ENCODE data around the gene ZNRF4.
"Not testable (repeated sequence)": the region's sequence is repeated elsewhere in the genome, so short reads cannot be mapped to it uniquely, and the experiment has no call there.

ZNRF4 gene, protein sequence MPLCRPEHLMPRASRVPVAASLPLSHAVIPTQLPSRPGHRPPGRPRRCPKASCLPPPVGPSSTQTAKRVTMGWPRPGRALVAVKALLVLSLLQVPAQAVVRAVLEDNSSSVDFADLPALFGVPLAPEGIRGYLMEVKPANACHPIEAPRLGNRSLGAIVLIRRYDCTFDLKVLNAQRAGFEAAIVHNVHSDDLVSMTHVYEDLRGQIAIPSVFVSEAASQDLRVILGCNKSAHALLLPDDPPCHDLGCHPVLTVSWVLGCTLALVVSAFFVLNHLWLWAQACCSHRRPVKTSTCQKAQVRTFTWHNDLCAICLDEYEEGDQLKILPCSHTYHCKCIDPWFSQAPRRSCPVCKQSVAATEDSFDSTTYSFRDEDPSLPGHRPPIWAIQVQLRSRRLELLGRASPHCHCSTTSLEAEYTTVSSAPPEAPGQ

DNA sequence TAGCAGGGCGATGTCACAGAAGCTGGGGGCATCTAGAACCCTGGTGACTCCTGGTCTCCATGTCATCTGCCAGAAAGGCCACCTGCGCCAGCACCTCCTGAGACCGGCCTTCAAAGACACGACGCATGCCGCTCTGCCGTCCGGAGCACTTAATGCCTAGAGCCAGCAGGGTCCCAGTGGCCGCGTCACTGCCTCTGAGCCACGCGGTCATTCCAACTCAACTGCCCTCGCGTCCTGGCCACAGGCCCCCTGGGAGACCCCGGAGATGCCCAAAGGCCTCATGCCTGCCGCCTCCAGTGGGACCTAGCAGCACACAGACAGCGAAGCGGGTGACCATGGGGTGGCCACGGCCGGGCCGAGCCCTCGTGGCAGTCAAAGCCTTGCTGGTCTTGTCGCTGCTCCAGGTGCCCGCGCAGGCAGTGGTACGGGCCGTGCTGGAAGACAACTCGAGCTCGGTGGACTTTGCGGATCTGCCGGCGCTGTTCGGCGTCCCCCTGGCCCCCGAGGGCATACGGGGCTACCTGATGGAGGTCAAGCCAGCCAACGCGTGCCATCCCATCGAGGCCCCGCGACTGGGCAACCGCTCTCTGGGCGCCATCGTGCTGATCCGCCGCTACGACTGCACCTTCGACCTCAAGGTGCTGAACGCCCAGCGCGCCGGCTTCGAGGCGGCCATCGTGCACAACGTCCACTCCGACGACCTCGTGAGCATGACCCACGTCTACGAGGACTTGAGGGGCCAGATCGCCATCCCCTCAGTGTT, at the start of gene ZNRF4:
Gene ZNRF4 (plus strand): TSS at position 51 of the 763 bp plus-strand sequence. CDS start 75 bp downstream, at position 126.
- H3K4me3 Mint-ChIP-seq = no peak within 1 kb of the TSS
- no peaks in the 10 kb centered on the region for H3K4me1 Mint-ChIP-seq (ENCODE audit: low read depth)
- H3K36me3 Mint-ChIP-seq (ENCODE audit: low read depth) = no peaks in the 10 kb centered on the region
- H3K9me3 Mint-ChIP-seq = peaks cover 9% of the 10 kb centered on the region
- H3K27ac Mint-ChIP-seq = no peak within 1 kb of the TSS
- H3K27me3 Mint-ChIP-seq (ENCODE audit: low read depth) = no peaks in the 10 kb centered on the region

DNA sequence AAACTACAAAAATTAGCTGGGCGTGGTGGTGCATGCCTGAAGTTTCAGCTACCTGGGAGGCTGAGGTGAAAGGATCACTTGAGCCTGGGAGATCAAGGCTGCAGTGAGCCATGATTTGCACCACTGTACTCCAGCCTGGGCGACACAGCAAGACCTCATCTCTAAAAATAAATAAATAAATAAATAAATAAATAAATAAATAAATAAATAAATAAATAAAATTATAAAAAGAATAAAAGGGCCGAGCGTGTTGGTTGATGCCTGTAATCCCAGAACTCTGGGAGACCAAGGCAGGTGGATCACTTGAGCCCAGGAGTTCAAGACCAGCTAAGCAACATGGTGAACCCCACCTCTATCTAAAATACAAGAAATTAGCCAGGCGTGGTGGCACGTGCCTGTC, 49.0 kb upstream of the ZNRF4 start:
- not testable (repeated sequence) for H3K27ac Mint-ChIP-seq; H3K27me3 Mint-ChIP-seq (ENCODE audit: low read depth); H3K36me3 Mint-ChIP-seq (ENCODE audit: low read depth); H3K4me3 Mint-ChIP-seq; H3K4me1 Mint-ChIP-seq (ENCODE audit: low read depth)
- H3K9me3 Mint-ChIP-seq = peaks cover 14% of the 10 kb centered on the region

DNA sequence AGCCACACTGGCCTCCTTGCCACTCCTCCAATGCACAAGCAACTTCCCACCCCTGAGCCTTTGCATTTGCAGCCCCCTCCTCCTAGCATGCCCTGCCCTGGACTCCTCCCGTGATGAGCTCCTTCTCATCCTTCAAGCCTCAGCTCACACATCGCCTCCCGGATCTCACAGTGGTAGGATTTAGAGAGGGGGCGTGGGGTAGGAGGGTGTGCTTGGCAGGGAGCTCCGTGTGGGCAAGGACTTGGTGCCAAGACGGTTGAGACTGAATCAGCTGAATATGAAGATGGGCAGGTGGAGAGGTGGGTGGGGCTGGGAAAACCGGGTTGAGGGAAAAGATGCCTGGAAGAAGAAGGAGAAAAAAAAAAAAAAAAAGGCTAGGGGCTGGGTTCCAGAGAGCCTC, 48.4 kb upstream of the ZNRF4 start:
- no peaks in the 10 kb centered on the region for H3K27me3 Mint-ChIP-seq (ENCODE audit: low read depth)
- H3K9me3 Mint-ChIP-seq = peaks cover 14% of the 10 kb centered on the region
- no peaks in the 10 kb centered on the region for H3K36me3 Mint-ChIP-seq (ENCODE audit: low read depth)
- no peak overlapping the region for H3K4me3 Mint-ChIP-seq
- no peak overlapping the region for H3K27ac Mint-ChIP-seq
- H3K4me1 Mint-ChIP-seq (ENCODE audit: low read depth) = no peaks in the 10 kb centered on the region

DNA sequence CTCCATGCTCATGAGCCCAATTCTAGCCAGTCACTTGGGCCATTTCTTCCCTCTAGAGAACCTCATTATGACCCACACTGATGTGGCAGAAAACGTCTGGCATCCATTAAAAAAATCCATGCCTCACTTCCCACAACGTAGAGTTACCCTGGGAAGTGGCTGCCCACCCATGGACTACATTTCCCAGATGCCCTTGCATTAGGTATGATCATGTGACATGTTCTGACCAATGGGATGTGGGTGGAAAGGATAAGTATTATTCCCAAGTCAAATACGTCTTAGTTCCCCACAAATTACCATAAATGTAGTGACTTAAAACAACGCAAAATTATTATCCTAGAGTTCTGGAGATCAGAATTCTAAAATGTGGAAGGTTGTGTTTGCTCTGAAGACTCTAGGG, 47.9 kb upstream of the ZNRF4 start:
- H3K27me3 Mint-ChIP-seq (ENCODE audit: low read depth) = no peaks in the 10 kb centered on the region
- no peak overlapping the region for H3K4me3 Mint-ChIP-seq
- no peaks in the 10 kb centered on the region for H3K4me1 Mint-ChIP-seq (ENCODE audit: low read depth)

DNA sequence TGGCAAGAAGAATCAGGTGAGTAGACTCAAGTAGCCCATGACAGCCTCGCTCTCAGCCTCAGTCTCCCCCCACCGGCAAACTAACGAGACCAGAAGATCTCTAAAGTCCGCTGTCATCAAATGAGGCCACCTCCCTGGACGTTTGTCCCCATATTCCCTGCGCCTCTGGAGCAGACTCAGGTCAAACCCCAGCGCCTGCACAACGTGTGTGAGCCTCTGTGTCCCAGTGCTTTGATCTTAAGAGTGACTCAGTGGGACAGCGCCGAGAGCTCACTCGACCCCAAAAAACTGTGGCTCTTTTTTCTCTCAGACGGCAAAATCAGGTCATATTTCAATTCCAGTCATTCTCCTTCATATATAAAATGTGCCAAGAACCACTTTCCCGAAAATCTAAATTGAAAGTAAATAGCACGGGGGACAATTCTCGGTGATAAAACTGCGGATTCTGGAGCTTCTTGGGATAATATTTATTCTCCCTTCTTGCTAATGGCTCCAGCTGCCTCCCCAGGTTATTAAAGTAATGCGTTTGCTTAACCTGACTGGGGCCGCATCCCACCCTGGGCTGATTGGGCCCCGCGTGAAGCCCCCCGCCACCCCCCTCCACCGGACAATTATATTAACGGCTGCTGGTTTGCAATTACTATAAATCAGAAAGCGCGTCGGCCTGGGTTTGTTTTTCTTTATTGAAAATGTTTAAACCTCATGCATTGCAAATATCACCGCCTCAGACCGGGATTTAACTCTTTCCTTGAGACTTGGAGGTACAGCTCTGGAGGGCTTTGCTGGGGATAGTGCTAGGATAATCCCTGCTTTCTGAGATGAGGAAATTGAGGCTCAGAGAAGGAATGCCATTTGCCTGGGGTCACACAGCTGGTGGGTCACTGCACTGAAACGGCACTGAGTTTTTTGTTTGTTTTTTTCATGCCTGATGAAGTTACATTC, 37.5 kb upstream of the ZNRF4 start:
- peaks cover 5% of the 10 kb centered on the region for H3K27me3 Mint-ChIP-seq (ENCODE audit: low read depth)
- no peaks in the 10 kb centered on the region for H3K9me3 Mint-ChIP-seq
- H3K27ac Mint-ChIP-seq = no peak overlapping the region
- no peak overlapping the region for H3K4me3 Mint-ChIP-seq
- no peaks in the 10 kb centered on the region for H3K4me1 Mint-ChIP-seq (ENCODE audit: low read depth)
- H3K36me3 Mint-ChIP-seq (ENCODE audit: low read depth) = no peaks in the 10 kb centered on the region

More for the DNA sequence above, 47.9 kb upstream of the ZNRF4 start:
- Mint-ChIP-seq H3K9me3 (peaks cover 14% of the 10 kb centered on the region), H3K27ac (no peak overlapping the region), H3K36me3 (ENCODE audit: low read depth) (no peaks in the 10 kb centered on the region)

DNA sequence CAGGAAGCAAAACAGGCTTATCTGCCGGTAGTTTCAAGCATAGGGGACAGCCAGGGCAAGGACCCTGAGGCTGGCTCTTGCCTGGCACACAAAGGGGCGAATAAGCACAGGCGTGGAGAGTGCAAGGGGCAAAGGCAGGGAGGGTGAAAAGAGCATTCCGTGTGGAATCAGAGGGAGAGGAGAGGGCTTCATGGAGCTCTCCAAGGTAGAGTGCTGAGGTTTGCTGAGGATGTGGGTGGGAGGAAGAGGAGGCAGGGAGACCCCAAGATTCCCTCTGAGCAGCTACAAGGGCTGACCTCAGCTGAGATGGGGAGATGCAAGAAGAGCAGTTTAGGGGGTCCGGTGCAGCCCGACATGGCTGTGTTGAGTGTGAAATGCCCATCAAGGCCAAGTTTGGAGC, 36.5 kb upstream of the ZNRF4 start:
- Mint-ChIP-seq H3K27ac (no peak overlapping the region), H3K4me3 (no peak overlapping the region), H3K27me3 (ENCODE audit: low read depth) (peaks cover 5% of the 10 kb centered on the region), H3K36me3 (ENCODE audit: low read depth) (no peaks in the 10 kb centered on the region), H3K4me1 (ENCODE audit: low read depth) (no peaks in the 10 kb centered on the region), H3K9me3 (peaks cover 5% of the 10 kb centered on the region)

DNA sequence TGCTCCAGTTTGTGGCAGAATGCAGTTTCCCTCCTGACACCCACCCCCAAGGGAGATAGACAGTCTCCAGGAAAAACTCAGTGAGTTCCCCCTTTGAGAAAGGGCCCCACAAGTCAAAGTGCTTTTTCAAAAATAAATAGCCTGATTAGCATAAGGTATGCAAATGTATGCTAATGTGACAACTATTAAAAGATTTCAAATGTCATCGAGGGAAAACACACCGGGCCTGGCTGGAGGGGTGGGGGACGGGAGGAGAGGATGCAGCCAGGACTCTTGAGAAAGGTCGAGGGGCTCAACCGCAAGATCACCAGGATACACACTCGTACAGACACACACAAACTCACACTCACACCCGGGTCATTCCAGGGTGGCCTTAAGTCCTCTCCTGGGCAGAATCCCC, 34.3 kb upstream of the ZNRF4 start:
- peaks cover 8% of the 10 kb centered on the region for H3K9me3 Mint-ChIP-seq
- H3K27me3 Mint-ChIP-seq (ENCODE audit: low read depth) = peaks cover 5% of the 10 kb centered on the region
- no peak overlapping the region for H3K4me3 Mint-ChIP-seq
- no peak overlapping the region for H3K27ac Mint-ChIP-seq
- no peaks in the 10 kb centered on the region for H3K36me3 Mint-ChIP-seq (ENCODE audit: low read depth)
- no peaks in the 10 kb centered on the region for H3K4me1 Mint-ChIP-seq (ENCODE audit: low read depth)

DNA sequence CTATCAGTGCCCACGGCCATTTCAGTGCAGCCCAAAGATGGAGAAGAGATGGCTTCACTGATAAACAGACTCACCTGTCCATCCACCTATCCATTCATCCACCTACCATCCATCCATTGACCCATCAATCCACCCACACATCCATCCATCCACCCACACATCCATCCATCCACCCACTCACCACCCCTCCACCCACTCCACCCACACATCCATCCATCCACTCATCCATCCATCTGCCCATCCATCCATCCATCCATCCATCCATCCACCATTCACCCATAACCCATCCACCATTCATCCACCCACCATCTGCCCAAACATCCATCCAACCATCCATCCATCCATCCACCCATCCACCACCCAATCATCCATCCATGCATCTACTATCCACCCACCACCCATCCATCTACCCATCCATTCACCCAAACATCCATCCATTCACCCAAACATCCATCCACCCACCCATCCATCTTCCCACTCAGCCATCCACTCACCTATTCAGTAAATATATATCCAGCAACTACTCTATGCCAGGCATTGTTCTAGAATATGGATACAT, 31.6 kb upstream of the ZNRF4 start:
- H3K27me3 Mint-ChIP-seq (ENCODE audit: low read depth) = peaks cover 3% of the 10 kb centered on the region
- H3K9me3 Mint-ChIP-seq = peaks cover 12% of the 10 kb centered on the region
- no peak overlapping the region for H3K27ac Mint-ChIP-seq
- H3K4me1 Mint-ChIP-seq (ENCODE audit: low read depth) = no peaks in the 10 kb centered on the region
- H3K36me3 Mint-ChIP-seq (ENCODE audit: low read depth) = no peaks in the 10 kb centered on the region
- H3K4me3 Mint-ChIP-seq = no peak overlapping the region

DNA sequence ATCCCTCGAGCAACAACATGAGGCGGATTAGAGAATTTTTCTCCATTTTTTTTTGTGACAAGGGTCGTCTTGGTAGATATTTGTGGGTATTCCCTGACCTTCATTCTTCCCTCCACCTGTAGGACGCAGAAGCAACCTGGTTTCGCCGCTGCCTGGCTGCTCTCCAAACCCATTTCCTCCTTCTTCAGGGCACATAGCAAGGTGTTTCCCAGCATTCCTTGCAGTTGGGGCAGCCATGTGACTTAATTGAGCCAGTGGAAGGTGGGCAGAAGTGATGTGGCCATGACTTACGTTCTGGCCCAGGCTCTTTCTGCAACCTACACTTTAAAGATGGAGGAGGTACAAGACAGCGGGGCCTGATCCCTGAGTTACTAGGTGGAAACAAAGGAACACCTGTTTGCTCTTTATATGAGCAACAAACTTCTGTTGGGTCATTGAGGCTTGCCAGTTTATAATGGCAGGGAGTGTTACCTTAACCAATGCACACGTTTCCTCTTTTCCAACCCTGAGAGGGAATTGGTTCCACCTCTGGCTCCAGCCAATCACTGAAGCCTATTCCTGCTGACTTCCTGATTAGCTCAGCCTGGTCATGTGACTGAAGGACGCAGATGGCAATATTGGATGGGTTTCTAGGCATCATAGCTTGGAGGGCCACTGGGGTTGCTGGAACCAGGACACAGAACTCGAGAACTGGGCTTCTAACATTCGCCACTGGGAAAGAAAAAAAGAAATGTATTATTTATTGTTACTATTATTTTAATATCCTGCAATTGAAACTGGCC, 30.8 kb upstream of the ZNRF4 start:
- no peaks in the 10 kb centered on the region for H3K36me3 Mint-ChIP-seq (ENCODE audit: low read depth)
- peaks cover 12% of the 10 kb centered on the region for H3K9me3 Mint-ChIP-seq
- no peaks in the 10 kb centered on the region for H3K4me1 Mint-ChIP-seq (ENCODE audit: low read depth)
- H3K27me3 Mint-ChIP-seq (ENCODE audit: low read depth) = no peaks in the 10 kb centered on the region
- no peak overlapping the region for H3K4me3 Mint-ChIP-seq
- no peak overlapping the region for H3K27ac Mint-ChIP-seq

DNA sequence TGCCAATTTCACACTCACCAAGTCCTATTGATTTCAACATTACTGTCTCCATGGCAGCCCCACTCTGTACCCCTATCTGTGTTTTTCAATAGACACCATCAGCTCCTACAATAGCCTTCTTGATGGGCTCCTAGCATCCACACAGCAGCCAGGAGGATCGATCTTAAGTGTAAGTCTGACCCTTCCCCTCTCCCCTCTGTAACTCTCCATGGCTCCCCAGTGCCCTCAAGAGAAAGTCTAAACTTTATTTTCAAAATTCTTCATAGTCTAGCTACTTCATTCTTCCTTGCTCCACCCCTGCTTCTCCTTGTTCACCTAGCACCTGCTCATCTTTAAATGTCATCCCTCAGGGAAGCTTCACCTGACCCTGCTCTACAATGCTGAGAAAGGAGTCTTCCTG, 30.0 kb upstream of the ZNRF4 start:
- H3K9me3 Mint-ChIP-seq = peaks cover 12% of the 10 kb centered on the region
- H3K27ac Mint-ChIP-seq = no peak overlapping the region
- no peaks in the 10 kb centered on the region for H3K27me3 Mint-ChIP-seq (ENCODE audit: low read depth)
- no peaks in the 10 kb centered on the region for H3K36me3 Mint-ChIP-seq (ENCODE audit: low read depth)
- no peaks in the 10 kb centered on the region for H3K4me1 Mint-ChIP-seq (ENCODE audit: low read depth)
- no peak overlapping the region for H3K4me3 Mint-ChIP-seq

DNA sequence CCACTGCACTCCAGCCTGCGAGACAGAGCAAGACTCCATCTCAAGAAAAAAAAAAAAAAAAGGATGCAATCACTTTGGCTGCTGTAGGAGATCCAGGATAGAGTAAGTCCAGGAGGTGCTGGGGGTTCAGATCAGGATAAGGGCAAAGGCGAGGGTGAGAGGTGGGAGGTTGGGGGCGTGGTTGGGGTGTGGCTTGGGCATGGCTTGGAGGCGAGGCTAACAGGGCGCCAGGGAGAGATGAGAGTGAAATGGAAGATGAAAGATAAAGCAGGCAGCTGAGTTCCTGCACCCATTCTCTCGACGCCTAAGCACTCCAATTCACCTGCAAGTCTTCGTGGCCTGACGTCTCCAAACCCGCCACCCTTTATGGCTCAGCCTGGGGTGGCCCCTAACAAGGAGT, 25.0 kb upstream of the ZNRF4 start:
- Mint-ChIP-seq H3K4me1 (ENCODE audit: low read depth) (no peaks in the 10 kb centered on the region), H3K4me3 (no peak overlapping the region)

DNA sequence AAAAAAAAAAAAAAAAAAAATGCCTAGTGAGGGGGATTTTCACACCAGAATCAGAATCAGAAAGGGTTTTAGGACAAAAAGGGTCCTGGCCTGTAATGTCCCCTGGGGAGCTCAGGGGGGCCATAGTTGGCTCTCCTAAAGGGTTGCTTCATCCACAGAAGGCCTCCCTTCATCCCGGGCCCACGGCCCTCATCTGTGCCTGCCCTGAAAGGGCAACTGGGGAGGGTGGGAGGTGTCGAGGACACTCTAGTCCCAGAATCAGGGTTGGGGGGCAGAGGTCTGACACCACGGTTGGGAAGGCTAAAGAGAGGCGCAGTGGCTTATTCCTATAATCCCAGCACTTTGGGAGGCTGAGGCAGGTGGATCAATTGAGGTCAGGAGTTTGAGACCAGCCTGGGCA, 22.5 kb upstream of the ZNRF4 start:
- no peak overlapping the region for H3K27ac Mint-ChIP-seq
- no peaks in the 10 kb centered on the region for H3K4me1 Mint-ChIP-seq (ENCODE audit: low read depth)
- H3K36me3 Mint-ChIP-seq (ENCODE audit: low read depth) = peaks cover 2% of the 10 kb centered on the region
- peaks cover 2% of the 10 kb centered on the region for H3K9me3 Mint-ChIP-seq
- H3K27me3 Mint-ChIP-seq (ENCODE audit: low read depth) = no peaks in the 10 kb centered on the region
- H3K4me3 Mint-ChIP-seq = no peak overlapping the region

More for the DNA sequence above, 25.0 kb upstream of the ZNRF4 start:
- Mint-ChIP-seq H3K27me3 (ENCODE audit: low read depth) (no peaks in the 10 kb centered on the region), H3K9me3 (peaks cover 4% of the 10 kb centered on the region), H3K27ac (no peak overlapping the region), H3K36me3 (ENCODE audit: low read depth) (peaks cover 2% of the 10 kb centered on the region)

DNA sequence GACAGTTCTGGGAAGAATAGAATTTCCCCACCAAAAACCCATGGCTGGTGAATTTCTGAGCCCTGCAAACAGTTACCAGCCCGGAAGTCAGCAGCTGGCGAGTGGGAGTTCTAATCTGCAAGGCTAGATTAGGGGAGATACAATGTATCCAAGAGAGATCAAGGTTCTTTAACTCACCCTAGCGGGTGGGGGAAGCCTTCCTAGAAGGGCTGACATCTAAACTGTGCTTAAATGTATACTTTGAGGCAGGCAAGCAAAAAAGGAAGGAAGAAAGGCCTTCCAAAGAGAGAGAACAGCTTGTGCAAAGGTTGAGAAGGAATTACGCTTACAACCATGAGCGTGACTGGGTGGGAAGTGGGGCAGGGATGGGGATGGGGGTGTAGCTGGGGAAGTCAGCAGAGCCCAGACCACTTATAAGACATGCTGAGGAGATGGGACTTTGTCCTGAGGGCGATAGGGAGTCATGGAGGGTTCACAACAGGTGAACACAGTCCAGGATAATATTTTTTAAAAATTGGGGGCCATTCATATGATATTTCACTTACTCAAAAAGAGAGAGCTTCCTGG, 20.8 kb upstream of the ZNRF4 start:
- no peaks in the 10 kb centered on the region for H3K27me3 Mint-ChIP-seq (ENCODE audit: low read depth)
- H3K4me3 Mint-ChIP-seq = no peak overlapping the region
- H3K36me3 Mint-ChIP-seq (ENCODE audit: low read depth) = peaks cover 2% of the 10 kb centered on the region
- no peak overlapping the region for H3K27ac Mint-ChIP-seq
- H3K9me3 Mint-ChIP-seq = no peaks in the 10 kb centered on the region
- no peaks in the 10 kb centered on the region for H3K4me1 Mint-ChIP-seq (ENCODE audit: low read depth)

All from T-helper 1 cell treated with Interleukin-12 subunit alpha and Interleukin-12 subunit beta and Interleukin-4 antibody, amounts not matched to agents 30 μg/mL and 1 μg/mL, for 36 hours (primary cell).